DND-41 (cell line): ENCODE measurements around the gene PEX5L.

ENCODE experiments used
- CTCF ChIP-seq: IDR thresholded peaks from 2 replicates; pipeline ENCODE4 v1.5.1; 2012; ENCODE audit warnings: borderline replicate concordance, low read length, moderate library complexity, mild to moderate bottlenecking; ENCODE audit not compliant: poor library complexity, severe bottlenecking; ENCODE audit errors: extremely low read depth
- EZH2 ChIP-seq: IDR thresholded peaks from 3 replicates; pipeline ENCODE4 v1.6.1; 2012; ENCODE audit warnings: borderline replicate concordance, low read depth, mild to moderate bottlenecking, moderate library complexity, low read length, inconsistent platforms; ENCODE audit not compliant: severe bottlenecking

- no peak for TF ChIP-seq CTCF
- TF ChIP-seq EZH2 = no peak
These were observed 27.0 kb upstream of the PEX5L start for GRCh38 chr3:180063783-180064182.
